PC-3 (cell line): ENCODE results near the gene SCN2B.

Source experiments
- CTCF ChIP-seq: fragments of 300-600 bp; sonication (generic); conservative IDR thresholded peaks from 2 replicates; pipeline ENCODE4 v1.5.1; 2017; ENCODE audit warnings: antibody characterized with exemption, low read depth, mild to moderate bottlenecking, low read length
- EZH2 ChIP-seq: fragments of 300-600 bp; sonication (generic); IDR thresholded peaks from one replicate; pipeline ENCODE4 v1.6.1; 2017; ENCODE audit warnings: antibody characterized with exemption, mild to moderate bottlenecking, low read length; ENCODE audit not compliant: unreplicated experiment

- TF ChIP-seq CTCF, result no peak
- no peak for TF ChIP-seq EZH2
Observed at GRCh38 chr11:118172356-118172755, 4.1 kb downstream of the SCN2B start.
